ENCODE measurements around the gene METTL25B.

DNA sequence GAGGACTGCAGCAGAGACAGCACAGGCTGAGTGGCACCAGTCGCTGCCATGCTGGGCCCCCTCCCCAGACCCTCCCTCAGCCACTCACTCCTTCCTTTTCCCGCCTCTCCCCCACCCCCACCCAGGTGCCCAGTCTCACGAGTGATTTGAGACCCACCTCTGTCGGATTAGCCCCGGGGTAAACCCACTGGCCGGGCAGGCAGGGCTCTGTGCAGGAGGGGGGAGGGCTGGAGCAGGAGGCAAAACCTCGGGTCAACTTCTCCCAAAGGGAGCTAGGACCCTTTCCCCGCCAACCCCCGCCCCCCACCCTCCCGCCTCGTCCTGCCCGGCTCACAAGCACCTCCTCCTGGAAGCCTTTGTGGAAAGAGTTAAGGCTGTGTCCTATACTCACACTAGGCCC is 16.1 kb downstream of the METTL25B start:
- TF ChIP-seq, protein P1, sequence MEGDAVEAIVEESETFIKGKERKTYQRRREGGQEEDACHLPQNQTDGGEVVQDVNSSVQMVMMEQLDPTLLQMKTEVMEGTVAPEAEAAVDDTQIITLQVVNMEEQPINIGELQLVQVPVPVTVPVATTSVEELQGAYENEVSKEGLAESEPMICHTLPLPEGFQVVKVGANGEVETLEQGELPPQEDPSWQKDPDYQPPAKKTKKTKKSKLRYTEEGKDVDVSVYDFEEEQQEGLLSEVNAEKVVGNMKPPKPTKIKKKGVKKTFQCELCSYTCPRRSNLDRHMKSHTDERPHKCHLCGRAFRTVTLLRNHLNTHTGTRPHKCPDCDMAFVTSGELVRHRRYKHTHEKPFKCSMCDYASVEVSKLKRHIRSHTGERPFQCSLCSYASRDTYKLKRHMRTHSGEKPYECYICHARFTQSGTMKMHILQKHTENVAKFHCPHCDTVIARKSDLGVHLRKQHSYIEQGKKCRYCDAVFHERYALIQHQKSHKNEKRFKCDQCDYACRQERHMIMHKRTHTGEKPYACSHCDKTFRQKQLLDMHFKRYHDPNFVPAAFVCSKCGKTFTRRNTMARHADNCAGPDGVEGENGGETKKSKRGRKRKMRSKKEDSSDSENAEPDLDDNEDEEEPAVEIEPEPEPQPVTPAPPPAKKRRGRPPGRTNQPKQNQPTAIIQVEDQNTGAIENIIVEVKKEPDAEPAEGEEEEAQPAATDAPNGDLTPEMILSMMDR (IDR thresholded peaks at IDR 0.05), result no peak
- no peak for TF ChIP-seq POLR2A (IDR thresholded peaks at IDR 0.05)
- TF ChIP-seq EP300 (IDR thresholded peaks at IDR 0.05; ENCODE audit: low read depth), result no peak

Data from transverse colon (tissue), 3 donors.